Activated CD8-positive, alpha-beta memory T cell treated with anti-CD3 and anti-CD28 coated beads, Interleukin-2, amount 50 U/mL, for 24 hours (primary cell): ENCODE measurements around the gene SEZ6.

ENCODE experiments used
- DNase-seq: peaks from one replicate; pipeline ENCODE4 v3.0.0-alpha.2; 2020; ENCODE audit errors: extremely low read depth

Gene SEZ6

DNA sequence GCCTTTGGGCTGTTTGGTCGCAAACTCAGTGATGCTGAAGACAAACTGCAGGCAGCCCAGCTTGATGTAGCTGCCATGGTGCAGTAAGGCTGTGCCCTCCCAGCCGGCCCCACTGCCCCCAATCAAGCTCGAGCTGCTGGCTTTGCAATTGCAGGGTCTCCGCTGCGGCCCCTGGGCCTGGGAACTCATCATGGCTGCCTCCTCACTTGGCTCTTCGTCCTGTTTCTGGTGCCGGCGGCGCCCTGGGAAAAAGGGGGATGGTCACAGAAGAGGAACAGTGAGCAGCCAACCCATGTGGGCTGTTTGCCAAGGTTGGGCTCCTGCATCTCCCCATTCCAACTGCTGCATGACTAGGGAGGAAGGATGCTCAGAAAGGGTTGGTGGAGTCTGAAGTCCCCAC, 99.6 kb downstream of the SEZ6 start:
- DNase-seq: no peak
